Rectal smooth muscle tissue (tissue), 1 donor: ENCODE data around the gene PEMT.

ENCODE experiments used
- H3K27ac ChIP-seq: one replicate; pipeline ENCODE4 v1.7.0; 2013; ENCODE audit warnings: low read depth, low read length, inconsistent platforms
- H3K27me3 ChIP-seq: one replicate; pipeline ENCODE4 v1.7.0; 2013; ENCODE audit warnings: low read length; ENCODE audit not compliant: control insufficient read depth, insufficient read depth
- H3K36me3 ChIP-seq: one replicate; pipeline ENCODE4 v1.7.0; 2013; ENCODE audit warnings: low read length; ENCODE audit not compliant: control insufficient read depth, insufficient read depth
- H3K4me1 ChIP-seq: one replicate; pipeline ENCODE4 v1.7.0; 2013; ENCODE audit warnings: low read length; ENCODE audit not compliant: control insufficient read depth, insufficient read depth
- H3K4me3 ChIP-seq: one replicate; pipeline ENCODE4 v1.7.0; 2013; ENCODE audit warnings: low read length
- H3K9ac ChIP-seq: one replicate; pipeline ENCODE4 v1.7.0; 2013; ENCODE audit warnings: low read length

The PEMT gene

GRCh38 chr17:17460038-17460437 lies 131.5 kb downstream of the PEMT start:
- H3K9ac ChIP-seq = no peak overlapping the region
- H3K27me3 ChIP-seq = no peaks in the 10 kb centered on the region
- H3K27ac ChIP-seq = no peak overlapping the region
- no peaks in the 10 kb centered on the region for H3K36me3 ChIP-seq
- no peaks in the 10 kb centered on the region for H3K4me1 ChIP-seq
- no peak overlapping the region for H3K4me3 ChIP-seq

DNA sequence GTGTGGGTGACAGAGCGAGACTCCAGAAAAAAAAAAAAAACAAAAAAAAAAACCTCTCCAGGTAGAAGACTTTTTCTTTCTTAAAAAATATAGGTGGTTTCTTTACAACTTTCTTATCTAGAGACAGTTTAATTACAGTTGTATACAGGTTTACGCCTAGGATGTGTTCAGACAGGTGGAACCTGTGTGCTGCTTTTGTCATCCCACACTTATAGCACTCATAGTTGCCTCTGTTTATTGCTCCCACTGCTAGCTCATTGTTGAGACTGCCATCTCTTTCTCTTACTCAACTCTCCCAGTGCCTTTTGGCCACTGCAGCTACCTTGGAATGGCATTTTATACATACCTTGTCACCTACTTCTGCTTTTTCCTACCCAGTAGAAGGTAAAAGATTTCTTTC lies 133.8 kb downstream of the PEMT start:
- Histone ChIP-seq H3K4me1 (no peaks in the 10 kb centered on the region), H3K4me3 (no peak overlapping the region), H3K27me3 (no peaks in the 10 kb centered on the region), H3K27ac (no peak overlapping the region), H3K9ac (no peak overlapping the region), H3K36me3 (no peaks in the 10 kb centered on the region)

GRCh38 chr17:17456251-17456650 lies 135.3 kb downstream of the PEMT start:
- no peaks in the 10 kb centered on the region for H3K27me3 ChIP-seq
- H3K36me3 ChIP-seq = no peaks in the 10 kb centered on the region
- H3K4me3 ChIP-seq = no peak overlapping the region
- no peaks in the 10 kb centered on the region for H3K4me1 ChIP-seq
- no peak overlapping the region for H3K9ac ChIP-seq
- H3K27ac ChIP-seq = no peak overlapping the region
